ENCODE data around the gene DFFA. TPM values are rescaled to one million over a fixed set of nuclear protein-coding genes. Genes with fewer than 3 reads are reported as not detected.
"Not testable (repeated sequence)": the region's sequence is repeated elsewhere in the genome, so short reads cannot be mapped to it uniquely, and the experiment has no call there.

The DFFA gene
- total RNA-seq, 1 experiment from 2014 or later, result 80.2 TPM

DNA sequence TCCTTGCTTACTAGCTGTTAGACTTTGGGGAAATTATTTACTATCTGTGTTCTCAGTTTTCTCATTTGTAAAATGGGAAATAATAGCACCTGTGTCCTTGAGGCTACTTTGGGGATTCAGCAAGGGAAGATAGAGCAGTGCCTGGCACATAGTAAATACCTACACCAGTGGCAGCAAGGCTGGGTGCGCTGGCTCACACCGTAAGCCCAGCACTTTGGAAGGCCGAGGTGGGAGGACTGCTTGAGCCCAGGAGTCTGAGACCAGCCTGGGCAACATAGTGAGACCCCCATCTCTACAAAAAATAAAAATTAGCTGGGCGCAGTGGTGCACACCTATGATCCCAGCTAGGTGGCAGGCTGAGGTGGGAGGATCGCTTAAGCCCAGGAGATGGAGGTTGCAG lies 50.7 kb downstream of the DFFA start:
- no peaks in the 10 kb centered on the region for H3K27me3 ChIP-seq (replicated peaks; ENCODE audit: control insufficient read depth, insufficient read depth, low read length)
- BruUV-seq (replicated peaks), result no TSS peak
- H3K4me1 ChIP-seq, result peaks cover 7% of the 10 kb centered on the region
- Mint-ChIP-seq H3K9me3 (ENCODE audit: unreplicated experiment) (no peaks in the 10 kb centered on the region), H3K27ac (ENCODE audit: unreplicated experiment) (no peak overlapping the region), H3K27me3 (ENCODE audit: insufficient read depth, unreplicated experiment) (no peaks in the 10 kb centered on the region), H3K4me1 (ENCODE audit: low read depth, unreplicated experiment) (no peaks in the 10 kb centered on the region), H3K36me3 (ENCODE audit: insufficient read depth, unreplicated experiment) (peaks cover 50% of the 10 kb centered on the region), H3K4me3 (ENCODE audit: unreplicated experiment) (no peak overlapping the region)
- H3K4me3 ChIP-seq (ENCODE audit: low read depth, low read length), result no peak overlapping the region
- TF ChIP-seq, protein P1, sequence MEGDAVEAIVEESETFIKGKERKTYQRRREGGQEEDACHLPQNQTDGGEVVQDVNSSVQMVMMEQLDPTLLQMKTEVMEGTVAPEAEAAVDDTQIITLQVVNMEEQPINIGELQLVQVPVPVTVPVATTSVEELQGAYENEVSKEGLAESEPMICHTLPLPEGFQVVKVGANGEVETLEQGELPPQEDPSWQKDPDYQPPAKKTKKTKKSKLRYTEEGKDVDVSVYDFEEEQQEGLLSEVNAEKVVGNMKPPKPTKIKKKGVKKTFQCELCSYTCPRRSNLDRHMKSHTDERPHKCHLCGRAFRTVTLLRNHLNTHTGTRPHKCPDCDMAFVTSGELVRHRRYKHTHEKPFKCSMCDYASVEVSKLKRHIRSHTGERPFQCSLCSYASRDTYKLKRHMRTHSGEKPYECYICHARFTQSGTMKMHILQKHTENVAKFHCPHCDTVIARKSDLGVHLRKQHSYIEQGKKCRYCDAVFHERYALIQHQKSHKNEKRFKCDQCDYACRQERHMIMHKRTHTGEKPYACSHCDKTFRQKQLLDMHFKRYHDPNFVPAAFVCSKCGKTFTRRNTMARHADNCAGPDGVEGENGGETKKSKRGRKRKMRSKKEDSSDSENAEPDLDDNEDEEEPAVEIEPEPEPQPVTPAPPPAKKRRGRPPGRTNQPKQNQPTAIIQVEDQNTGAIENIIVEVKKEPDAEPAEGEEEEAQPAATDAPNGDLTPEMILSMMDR (IDR thresholded peaks at IDR 0.05; ENCODE audit: insufficient read depth in 1 of 2, low read depth in 1 of 2, low read length in 1 of 2, severe bottlenecking in 1 of 2, unreplicated experiment in 1 of 2), result no peak
- no peak for DNase-seq
- no peaks in the 10 kb centered on the region for H3K9me3 ChIP-seq
- ChIA-PET CTCF (no interaction called here), POLR2A (no interaction called here)
- 0 out of 2 replicates have a peak, but pooled peaks cover 3% of the 10 kb centered on the region for H3K36me3 ChIP-seq (ENCODE audit: control insufficient read depth, insufficient read depth, low read length)
- intact Hi-C loops (cut with micrococcal nuclease; ENCODE audit: unreplicated experiment), result no loop called here

DNA sequence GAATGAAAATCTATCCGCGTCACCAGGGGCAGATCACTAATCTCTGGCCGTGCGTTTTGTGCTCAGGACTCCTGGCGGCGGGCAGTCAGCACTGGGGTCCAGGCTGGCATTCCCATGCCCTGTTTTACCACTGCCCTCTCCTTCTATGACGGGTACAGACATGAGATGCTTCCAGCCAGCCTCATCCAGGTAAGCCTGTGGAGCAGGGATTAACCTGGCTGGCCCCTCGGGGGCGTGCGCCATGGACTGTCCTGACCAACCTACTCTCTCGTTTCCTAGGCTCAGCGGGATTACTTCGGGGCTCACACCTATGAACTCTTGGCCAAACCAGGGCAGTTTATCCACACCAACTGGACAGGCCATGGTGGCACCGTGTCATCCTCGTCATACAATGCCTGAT lies 53.0 kb downstream of the DFFA start:
- H3K4me3 ChIP-seq (ENCODE audit: low read depth, low read length), result no peak overlapping the region
- no peaks in the 10 kb centered on the region for H3K4me1 ChIP-seq
- H3K9me3 ChIP-seq, result no peaks in the 10 kb centered on the region
- H3K27me3 ChIP-seq (replicated peaks; ENCODE audit: control insufficient read depth, insufficient read depth, low read length), result no peaks in the 10 kb centered on the region
- ChIA-PET POLR2A (no interaction called here), CTCF (no interaction called here)
- TF ChIP-seq, protein P1 (IDR thresholded peaks at IDR 0.05; ENCODE audit: insufficient read depth in 1 of 2, low read depth in 1 of 2, low read length in 1 of 2, severe bottlenecking in 1 of 2, unreplicated experiment in 1 of 2), result no peak
- DNase-seq, result no peak
- no peaks in the 10 kb centered on the region for H3K27me3 Mint-ChIP-seq (ENCODE audit: insufficient read depth, unreplicated experiment)
- H3K9me3 Mint-ChIP-seq (ENCODE audit: unreplicated experiment), result no peaks in the 10 kb centered on the region
- H3K36me3 ChIP-seq (ENCODE audit: control insufficient read depth, insufficient read depth, low read length), result 0 out of 2 replicates have a peak, but pooled peaks cover 3% of the 10 kb centered on the region
- H3K36me3 Mint-ChIP-seq (ENCODE audit: insufficient read depth, unreplicated experiment), result peaks cover 73% of the 10 kb centered on the region
- BruUV-seq (replicated peaks), result no TSS peak
- no peaks in the 10 kb centered on the region for H3K4me1 Mint-ChIP-seq (ENCODE audit: low read depth, unreplicated experiment)
- no peak overlapping the region for H3K27ac Mint-ChIP-seq (ENCODE audit: unreplicated experiment)
- H3K4me3 Mint-ChIP-seq (ENCODE audit: unreplicated experiment), result no peak overlapping the region
- intact Hi-C loops (cut with micrococcal nuclease; ENCODE audit: unreplicated experiment), result no loop called here

DNA sequence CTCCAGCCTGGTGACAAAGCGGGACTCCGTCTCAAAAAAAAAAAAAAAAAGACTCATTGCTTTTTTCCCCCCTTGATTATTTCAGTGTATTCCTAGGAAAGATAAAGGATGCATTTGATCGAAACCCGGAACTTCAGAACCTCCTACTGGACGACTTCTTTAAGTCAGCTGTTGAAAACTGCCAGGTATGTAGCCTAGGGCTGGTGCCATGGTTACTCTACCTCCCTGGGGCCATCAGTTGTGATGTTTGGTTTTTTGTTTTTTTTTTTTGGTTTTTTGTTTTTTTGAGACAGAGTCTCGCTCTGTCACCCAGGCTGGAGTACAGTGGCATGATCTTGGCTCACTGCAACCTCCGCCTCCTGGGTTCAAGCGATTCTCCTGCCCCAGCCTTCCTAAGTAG lies 53.6 kb downstream of the DFFA start:
- H3K4me1 Mint-ChIP-seq (ENCODE audit: low read depth, unreplicated experiment); BruUV-seq (replicated peaks); H3K4me3 Mint-ChIP-seq (ENCODE audit: unreplicated experiment); H3K9me3 ChIP-seq; H3K27me3 ChIP-seq (replicated peaks; ENCODE audit: control insufficient read depth, insufficient read depth, low read length); intact Hi-C loops (cut with micrococcal nuclease; ENCODE audit: unreplicated experiment); H3K27me3 Mint-ChIP-seq (ENCODE audit: insufficient read depth, unreplicated experiment); H3K4me1 ChIP-seq; POLR2A ChIA-PET; H3K4me3 ChIP-seq (ENCODE audit: low read depth, low read length); DNase-seq; H3K27ac Mint-ChIP-seq (ENCODE audit: unreplicated experiment); H3K9me3 Mint-ChIP-seq (ENCODE audit: unreplicated experiment); H3K36me3 ChIP-seq (ENCODE audit: control insufficient read depth, insufficient read depth, low read length); CTCF ChIA-PET: not testable (repeated sequence)
- H3K36me3 Mint-ChIP-seq (ENCODE audit: insufficient read depth, unreplicated experiment), result peaks cover 79% of the 10 kb centered on the region

DNA sequence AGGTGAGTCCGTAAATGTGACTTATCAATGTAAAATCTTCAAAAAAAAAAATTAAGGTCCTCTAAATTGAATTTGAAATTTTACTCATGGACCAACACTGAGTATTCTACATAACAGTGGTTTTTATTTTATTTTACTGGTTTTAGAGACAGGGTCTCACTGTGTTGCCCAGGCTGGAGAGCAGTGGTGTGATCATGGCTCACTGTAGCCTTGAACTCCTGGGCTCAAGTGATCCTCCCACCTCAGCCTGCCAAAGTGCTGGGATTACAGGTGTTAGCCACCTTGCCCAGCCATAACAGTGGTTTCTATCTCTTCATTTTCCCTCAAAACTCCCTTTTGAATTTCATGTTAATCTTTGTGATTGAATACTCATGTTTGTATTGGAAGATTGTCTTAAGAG lies 56.4 kb downstream of the DFFA start:
- H3K27ac Mint-ChIP-seq (ENCODE audit: unreplicated experiment); H3K36me3 ChIP-seq (ENCODE audit: control insufficient read depth, insufficient read depth, low read length); H3K4me3 Mint-ChIP-seq (ENCODE audit: unreplicated experiment); H3K27me3 Mint-ChIP-seq (ENCODE audit: insufficient read depth, unreplicated experiment); POLR2A ChIA-PET; BruUV-seq (replicated peaks); H3K9me3 ChIP-seq; H3K4me3 ChIP-seq (ENCODE audit: low read depth, low read length); H3K9me3 Mint-ChIP-seq (ENCODE audit: unreplicated experiment); H3K4me1 Mint-ChIP-seq (ENCODE audit: low read depth, unreplicated experiment); intact Hi-C loops (cut with micrococcal nuclease; ENCODE audit: unreplicated experiment); H3K4me1 ChIP-seq; H3K27me3 ChIP-seq (replicated peaks; ENCODE audit: control insufficient read depth, insufficient read depth, low read length); CTCF ChIA-PET; DNase-seq: not testable (repeated sequence)
- H3K36me3 Mint-ChIP-seq (ENCODE audit: insufficient read depth, unreplicated experiment), result peaks cover 99% of the 10 kb centered on the region

All from Caco-2 (cell line).